ENCODE results near the gene TCAF1. TPM values are rescaled to one million over a fixed set of nuclear protein-coding genes. Genes with fewer than 3 reads are reported as not detected.

The TCAF1 gene
- total RNA-seq, 4 donors from 2014 or later, result 32.7 to 61.2 (median 44.4) TPM

DNA sequence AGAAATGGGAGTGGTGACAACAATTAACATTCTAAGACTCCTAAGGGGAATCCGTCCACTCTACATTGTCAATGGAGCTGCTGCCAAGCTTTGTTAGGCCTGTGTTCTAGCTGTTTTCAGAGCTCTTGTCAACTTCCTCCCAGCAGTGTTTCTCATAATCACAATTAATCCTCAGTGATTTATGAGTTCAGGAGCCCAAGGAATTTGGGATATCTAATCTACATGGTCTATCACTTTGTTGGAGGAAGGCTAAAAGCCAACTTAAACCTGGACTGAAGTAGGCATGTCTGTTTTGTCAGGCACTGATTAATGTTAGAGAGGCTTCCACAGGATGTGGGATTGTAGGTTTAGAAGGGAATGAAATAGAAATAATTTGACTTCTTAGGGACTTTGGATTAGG is 22.9 kb upstream of the TCAF1 start:
- no peak overlapping the region for H3K27ac ChIP-seq
- 47 to 54% methylated on average over 1 of the region's 1 CpG for WGBS, 2 donors
- H3K4me1 ChIP-seq, result no peaks in the 10 kb centered on the region
- no peak for DNase-seq (ENCODE audit: low spot score in 2 of 2)
- no peak for TF ChIP-seq POLR2A (IDR thresholded peaks at IDR 0.05)
- no peak for TF ChIP-seq EP300 (IDR thresholded peaks at IDR 0.05)
- no peak for TF ChIP-seq CTCF (IDR thresholded peaks at IDR 0.05)
- H3K36me3 ChIP-seq, result no peaks in the 10 kb centered on the region
- H3K4me3 ChIP-seq, result no peak overlapping the region
- H3K27me3 ChIP-seq, result peaks cover 0 to 5% of the 10 kb centered on the region in 2 donors
- H3K9me3 ChIP-seq, result no peaks in the 10 kb centered on the region

DNA sequence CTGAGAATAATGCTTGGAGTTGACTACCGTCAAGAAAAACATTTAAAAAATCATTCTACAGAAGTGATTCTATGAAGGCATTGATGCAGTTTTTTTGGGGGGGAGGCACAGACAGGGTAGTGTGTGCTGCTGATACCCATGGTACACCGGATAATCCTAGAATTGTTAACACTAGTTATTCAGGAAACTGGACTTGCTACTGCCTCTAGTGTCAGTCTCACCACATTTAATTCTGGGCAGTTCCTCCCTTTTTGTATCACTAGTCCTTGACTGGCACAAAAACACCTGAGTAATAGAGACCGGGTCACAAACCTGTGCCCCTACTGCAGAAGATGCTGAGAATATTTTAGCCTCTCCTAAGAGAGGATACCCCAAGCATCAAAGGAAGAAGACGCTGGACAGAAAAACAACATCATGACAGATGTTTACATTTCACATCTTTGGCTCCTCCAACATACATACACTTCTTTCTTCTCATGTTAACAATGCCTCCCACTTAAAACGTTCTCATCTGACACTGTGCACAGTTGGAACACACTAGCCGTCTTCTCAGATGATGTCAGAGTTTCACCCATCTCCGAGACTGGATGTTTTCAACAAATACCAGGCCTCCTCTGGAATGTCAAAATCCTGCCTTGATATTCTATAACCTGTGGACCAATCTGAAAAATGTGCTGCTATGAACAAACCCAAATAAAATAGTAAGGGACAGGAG is 13.1 kb upstream of the TCAF1 start:
- Histone ChIP-seq H3K27me3 (no peaks in the 10 kb centered on the region), H3K36me3 (no peaks in the 10 kb centered on the region), H3K27ac (no peak overlapping the region), H3K4me3 (no peak overlapping the region), H3K9me3 (no peaks in the 10 kb centered on the region), H3K4me1 (no peaks in the 10 kb centered on the region)
- no peak for DNase-seq (ENCODE audit: low spot score in 2 of 2)
- 58 to 60% methylated on average over 7 of the region's 7 CpGs for WGBS, 2 donors
- TF ChIP-seq POLR2A (IDR thresholded peaks at IDR 0.05) (no peak), CTCF (IDR thresholded peaks at IDR 0.05) (no peak), EP300 (IDR thresholded peaks at IDR 0.05) (no peak)

- no peak overlapping the region for H3K27ac ChIP-seq
- 89 to 92% methylated on average over 3 of the region's 3 CpGs for WGBS, 2 donors
- TF ChIP-seq EP300 (IDR thresholded peaks at IDR 0.05), result no peak
- no peak for TF ChIP-seq CTCF (IDR thresholded peaks at IDR 0.05)
- TF ChIP-seq POLR2A (IDR thresholded peaks at IDR 0.05), result no peak
- H3K9me3 ChIP-seq, result no peaks in the 10 kb centered on the region
- H3K4me1 ChIP-seq, result no peaks in the 10 kb centered on the region
- H3K36me3 ChIP-seq, result no peaks in the 10 kb centered on the region
- no peak for DNase-seq (ENCODE audit: low spot score in 2 of 2)
- H3K4me3 ChIP-seq, result no peak overlapping the region
- no peaks in the 10 kb centered on the region for H3K27me3 ChIP-seq
Observed at GRCh38 chr7:143913945-143914615, 12.1 kb upstream of the TCAF1 start.

- Histone ChIP-seq H3K27me3 (no peaks in the 10 kb centered on the region), H3K27ac (no peak overlapping the region), H3K4me3 (no peak overlapping the region), H3K9me3 (no peaks in the 10 kb centered on the region), H3K4me1 (no peaks in the 10 kb centered on the region), H3K36me3 (no peaks in the 10 kb centered on the region)
- no peak for DNase-seq (ENCODE audit: low spot score in 2 of 2)
- 62 to 70% methylated on average over 3 of the region's 3 CpGs for WGBS, 2 donors
- no peak for TF ChIP-seq CTCF (IDR thresholded peaks at IDR 0.05)
- no peak for TF ChIP-seq EP300 (IDR thresholded peaks at IDR 0.05)
- TF ChIP-seq POLR2A (IDR thresholded peaks at IDR 0.05), result no peak
Observed at GRCh38 chr7:143910473-143911248, 8.7 kb upstream of the TCAF1 start.

DNA sequence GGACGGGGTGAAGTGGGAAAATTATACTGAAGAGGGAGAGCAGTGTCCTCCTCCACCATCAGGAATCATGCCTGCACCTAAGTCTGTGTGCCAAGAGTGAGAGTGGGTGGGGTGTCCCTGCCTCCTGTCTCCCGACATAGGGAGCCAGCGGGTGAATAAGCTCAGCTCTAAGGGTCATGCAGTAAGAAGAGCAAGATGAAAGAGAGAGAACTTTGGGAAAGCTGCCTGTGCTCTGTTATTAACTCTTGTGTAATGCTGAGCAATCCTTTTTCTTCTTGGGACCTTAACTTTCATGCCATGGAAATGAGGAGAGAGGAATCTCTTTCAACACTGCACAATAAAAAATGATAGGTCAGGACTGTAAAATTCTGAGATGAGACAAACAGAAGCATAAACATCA is 7.9 kb upstream of the TCAF1 start:
- DNase-seq (ENCODE audit: low spot score in 2 of 2), result no peak
- no peaks in the 10 kb centered on the region for H3K9me3 ChIP-seq
- H3K27me3 ChIP-seq, result no peaks in the 10 kb centered on the region
- TF ChIP-seq CTCF (IDR thresholded peaks at IDR 0.05), result no peak
- no peak for TF ChIP-seq POLR2A (IDR thresholded peaks at IDR 0.05)
- no peak for TF ChIP-seq EP300 (IDR thresholded peaks at IDR 0.05)
- H3K4me3 ChIP-seq, result no peak overlapping the region
- peaks cover 0 to 6% (median 0%) of the 10 kb centered on the region in 4 donors for H3K4me1 ChIP-seq
- WGBS, 2 donors, result 61 to 70% methylated on average over 3 of the region's 3 CpGs
- H3K27ac ChIP-seq, result no peak overlapping the region
- no peaks in the 10 kb centered on the region for H3K36me3 ChIP-seq

Measured in tibial nerve (tissue), 4 donors.